Prostate gland (tissue), 2 donors: Measurements from ENCODE around the gene CAPS2. TPM values are rescaled to one million over a fixed set of nuclear protein-coding genes. Genes with fewer than 3 reads are reported as not detected.
"Not testable (repeated sequence)": the region's sequence is repeated elsewhere in the genome, so short reads cannot be mapped to it uniquely, and the experiment has no call there.

Experiments used
- DNase-seq: peaks from one replicate; pipeline ENCODE4 v3.0.0-alpha.2; 2019; ENCODE audit warnings: low spot score
- H3K27ac ChIP-seq, 2 donors: fragments of 200-600 bp; sonication (generic); 2 replicates each; pipeline ENCODE4 v1.5.1; 2017 to 2019
- H3K27me3 ChIP-seq: fragments of 200-600 bp; sonication (generic); replicated peaks from 2 replicates; pipeline ENCODE4 v1.5.1; 2019; ENCODE audit not compliant: insufficient read depth
- H3K36me3 ChIP-seq, 2 donors: fragments of 200-600 bp; sonication (generic); 1 replicate in 1 of 2; 2 replicates in 1 of 2; pipeline versions ENCODE4 v1.5.1 to v1.8.1; 2017 to 2019
- H3K4me1 ChIP-seq: fragments of 200-600 bp; sonication (generic); replicated peaks from 2 replicates; pipeline ENCODE4 v1.5.1; 2019
- H3K4me3 ChIP-seq, 2 donors: fragments of 200-600 bp; sonication (generic); 2 replicates each; pipeline ENCODE4 v1.5.1; 2017 to 2019
- H3K9me3 ChIP-seq: fragments of 200-600 bp; sonication (generic); 2 replicates; pipeline ENCODE4 v1.5.1; 2017
- POLR2A ChIP-seq: fragments of 450-650 bp; IDR thresholded peaks from one replicate; pipeline ENCODE4 v1.6.1; 2016; ENCODE audit warnings: antibody characterized with exemption, mild to moderate bottlenecking
- POLR2AphosphoS5 ChIP-seq: sonication (generic); formaldehyde crosslinking; IDR thresholded peaks from one replicate; pipeline ENCODE4 v1.6.1; 2017; ENCODE audit warnings: antibody characterized with exemption
- WGBS: methylation state at CpG from one replicate; pipeline ENCODE4 v1.1.5; 2018; 5-methylcytosine and 5-hydroxymethylcytosine counted together
- intact Hi-C: fragments of 100-400 bp; cut with DNase I; formaldehyde crosslinking; loops from one replicate; pipeline ENCODE4 v1.14.2; 2022
- total RNA-seq, 2 donors: library from RNA; depleted of rRNA; stranded (reverse); fragments of >200 nt; gene quantifications; one replicate each; pipeline ENCODE4 v1.1.0, GENCODE V29; 2016
- TF ChIP-seq, protein P1 (sequence below), 4 experiments: fragments of 200-600 bp in 2 of 4; fragments of 450-650 bp in 2 of 4; sonication (generic) in 2 of 4; IDR thresholded peaks; 1 replicate in 3 of 4; 2 replicates in 1 of 4; pipeline ENCODE4 v1.5.1; 2016 to 2019; ENCODE audit warnings: antibody characterized with exemption in 4 of 4, mild to moderate bottlenecking in 2 of 4, moderate library complexity in 2 of 4

CAPS2 gene
- total RNA-seq, 2 donors from 2014 or later: 7.9 to 29.8 TPM

DNA sequence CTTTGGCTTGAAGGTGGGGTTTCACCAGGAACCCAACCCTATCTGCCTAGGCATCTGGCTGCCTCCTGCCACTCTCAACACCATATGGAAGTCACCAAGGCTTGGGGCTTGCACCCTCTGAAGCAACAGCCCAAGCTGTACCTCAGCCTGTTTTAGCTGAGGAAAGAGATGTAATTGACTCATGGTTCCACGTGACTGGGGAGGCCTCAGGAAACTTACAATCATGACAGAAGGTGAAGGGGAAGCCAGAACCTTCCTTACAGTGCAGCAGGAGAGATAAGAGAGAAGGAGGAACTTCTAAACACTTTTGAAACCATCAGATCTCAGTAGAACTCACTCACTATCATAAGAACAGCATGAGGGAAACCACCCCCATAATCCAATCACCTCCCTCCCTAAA lies 31.3 kb upstream of the CAPS2 start:
- intact Hi-C loops: no loop called here
- H3K27ac ChIP-seq: no peak overlapping the region
- no peak overlapping the region for H3K4me3 ChIP-seq
- no peaks in the 10 kb centered on the region for H3K4me1 ChIP-seq
- H3K36me3 ChIP-seq: no peaks in the 10 kb centered on the region
- H3K9me3 ChIP-seq: no peaks in the 10 kb centered on the region
- DNase-seq: no peak
- H3K27me3 ChIP-seq: no peaks in the 10 kb centered on the region
- TF ChIP-seq, protein P1, sequence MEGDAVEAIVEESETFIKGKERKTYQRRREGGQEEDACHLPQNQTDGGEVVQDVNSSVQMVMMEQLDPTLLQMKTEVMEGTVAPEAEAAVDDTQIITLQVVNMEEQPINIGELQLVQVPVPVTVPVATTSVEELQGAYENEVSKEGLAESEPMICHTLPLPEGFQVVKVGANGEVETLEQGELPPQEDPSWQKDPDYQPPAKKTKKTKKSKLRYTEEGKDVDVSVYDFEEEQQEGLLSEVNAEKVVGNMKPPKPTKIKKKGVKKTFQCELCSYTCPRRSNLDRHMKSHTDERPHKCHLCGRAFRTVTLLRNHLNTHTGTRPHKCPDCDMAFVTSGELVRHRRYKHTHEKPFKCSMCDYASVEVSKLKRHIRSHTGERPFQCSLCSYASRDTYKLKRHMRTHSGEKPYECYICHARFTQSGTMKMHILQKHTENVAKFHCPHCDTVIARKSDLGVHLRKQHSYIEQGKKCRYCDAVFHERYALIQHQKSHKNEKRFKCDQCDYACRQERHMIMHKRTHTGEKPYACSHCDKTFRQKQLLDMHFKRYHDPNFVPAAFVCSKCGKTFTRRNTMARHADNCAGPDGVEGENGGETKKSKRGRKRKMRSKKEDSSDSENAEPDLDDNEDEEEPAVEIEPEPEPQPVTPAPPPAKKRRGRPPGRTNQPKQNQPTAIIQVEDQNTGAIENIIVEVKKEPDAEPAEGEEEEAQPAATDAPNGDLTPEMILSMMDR (IDR thresholded peaks at IDR 0.05): no peak
- TF ChIP-seq POLR2AphosphoS5: no peak
- WGBS: 63% methylated on average over 1 of the region's 1 CpG

DNA sequence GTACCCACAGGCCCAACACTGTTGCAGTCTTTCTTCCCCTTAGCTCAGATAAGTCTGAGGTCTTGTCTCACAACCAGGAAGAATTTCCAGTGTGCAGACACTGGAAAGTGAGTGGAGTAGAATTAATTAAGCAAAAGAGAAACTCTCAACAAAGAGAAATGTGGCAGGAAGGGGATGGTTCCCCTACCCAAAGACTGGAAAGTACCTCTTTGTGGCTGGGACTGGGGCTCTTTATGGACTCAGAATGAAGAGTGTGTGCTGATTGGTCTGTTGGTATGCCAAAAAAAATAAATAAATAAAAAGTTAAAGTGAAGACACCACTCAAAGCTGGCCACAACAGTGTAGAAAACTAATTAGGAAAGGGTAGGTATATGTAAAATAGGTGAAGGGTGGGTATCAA lies 30.8 kb upstream of the CAPS2 start:
- TF ChIP-seq, protein P1 (IDR thresholded peaks at IDR 0.05): no peak
- TF ChIP-seq POLR2AphosphoS5 (no peak), POLR2A (no peak)
- H3K9me3 ChIP-seq: no peaks in the 10 kb centered on the region
- intact Hi-C loops: no loop called here
- H3K36me3 ChIP-seq: no peaks in the 10 kb centered on the region
- DNase-seq: no peak
- H3K4me1 ChIP-seq: no peaks in the 10 kb centered on the region
- H3K27ac ChIP-seq: no peak overlapping the region
- no peaks in the 10 kb centered on the region for H3K27me3 ChIP-seq
- H3K4me3 ChIP-seq: no peak overlapping the region

DNA sequence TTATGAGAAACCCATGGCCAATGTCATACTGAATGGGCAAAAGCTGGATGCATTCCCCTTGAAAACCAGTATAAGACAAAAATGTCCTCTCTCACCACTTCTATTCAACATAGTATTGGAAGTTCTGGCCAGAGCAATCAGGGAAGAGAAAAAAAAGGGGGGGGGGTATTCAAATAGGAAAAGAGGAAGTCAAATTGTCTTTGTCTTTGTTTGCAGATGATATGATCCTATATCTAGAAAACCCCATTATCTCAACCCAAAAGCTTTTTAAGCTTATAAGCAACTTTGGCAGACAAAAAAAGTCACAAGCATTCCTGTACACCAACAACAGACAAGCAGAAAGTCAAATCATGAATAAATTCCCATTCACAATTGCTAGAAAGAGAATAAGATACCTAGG lies 23.9 kb upstream of the CAPS2 start:
- Histone ChIP-seq H3K27ac (no peak overlapping the region), H3K4me3 (no peak overlapping the region), H3K9me3 (no peaks in the 10 kb centered on the region), H3K27me3 (no peaks in the 10 kb centered on the region), H3K4me1 (no peaks in the 10 kb centered on the region), H3K36me3 (no peaks in the 10 kb centered on the region)
- TF ChIP-seq POLR2A (no peak), POLR2AphosphoS5 (no peak)
- TF ChIP-seq, protein P1 (IDR thresholded peaks at IDR 0.05): no peak
- intact Hi-C loops: no loop called here
- no peak for DNase-seq

DNA sequence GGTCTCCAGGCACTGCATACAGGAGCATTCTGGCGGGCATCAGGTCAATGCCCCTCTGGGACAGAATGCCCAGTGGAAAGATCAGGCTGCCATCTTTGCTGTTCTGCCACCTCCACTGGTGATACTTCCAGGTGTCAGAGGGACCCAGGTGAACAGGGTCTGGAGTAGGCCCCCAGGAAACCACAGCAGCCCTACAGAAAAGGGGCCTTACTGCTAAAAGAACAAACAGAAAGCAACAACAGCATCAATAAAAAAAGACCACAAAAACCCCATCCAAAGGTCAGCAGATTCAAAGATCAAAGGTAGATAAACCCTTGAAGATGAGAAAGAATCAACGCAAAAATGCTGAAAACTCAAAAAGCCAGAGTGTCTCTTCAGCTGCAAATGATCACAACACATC lies 20.3 kb upstream of the CAPS2 start:
- no peak for DNase-seq
- intact Hi-C loops: no loop called here
- Histone ChIP-seq H3K4me3 (no peak overlapping the region), H3K27me3 (no peaks in the 10 kb centered on the region), H3K4me1 (no peaks in the 10 kb centered on the region), H3K9me3 (no peaks in the 10 kb centered on the region), H3K36me3 (no peaks in the 10 kb centered on the region), H3K27ac (no peak overlapping the region)
- WGBS: 68% methylated on average over 2 of the region's 2 CpGs
- no peak for TF ChIP-seq POLR2AphosphoS5
- TF ChIP-seq, protein P1 (IDR thresholded peaks at IDR 0.05): no peak
- no peak for TF ChIP-seq POLR2A

DNA sequence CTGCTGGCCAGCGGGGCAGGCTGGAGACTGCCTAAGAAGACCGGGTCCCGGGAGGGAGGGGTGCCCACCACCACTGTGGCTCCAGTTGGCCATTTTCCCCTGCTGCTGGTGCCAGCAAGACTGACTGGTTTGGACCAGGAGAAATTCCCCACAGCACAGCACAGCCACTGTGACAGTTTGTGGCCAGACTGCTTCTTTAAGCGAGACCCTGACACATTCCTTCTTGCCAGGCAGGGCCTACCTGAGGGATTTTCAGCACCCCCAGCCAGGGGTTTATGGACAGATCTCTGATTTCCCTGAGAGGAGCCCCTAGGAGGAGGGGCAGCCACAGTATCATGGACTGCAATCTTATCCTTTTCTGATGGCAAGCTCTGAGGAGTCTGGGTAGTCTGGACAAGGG lies 19.8 kb upstream of the CAPS2 start:
- Histone ChIP-seq H3K9me3 (no peaks in the 10 kb centered on the region), H3K36me3 (no peaks in the 10 kb centered on the region), H3K27me3 (no peaks in the 10 kb centered on the region), H3K4me3 (no peak overlapping the region), H3K4me1 (no peaks in the 10 kb centered on the region), H3K27ac (no peak overlapping the region)
- intact Hi-C loops: no loop called here
- 89% methylated on average over 4 of the region's 4 CpGs for WGBS
- no peak for DNase-seq
- TF ChIP-seq POLR2A: no peak
- TF ChIP-seq, protein P1 (IDR thresholded peaks at IDR 0.05): no peak
- TF ChIP-seq POLR2AphosphoS5: no peak

DNA sequence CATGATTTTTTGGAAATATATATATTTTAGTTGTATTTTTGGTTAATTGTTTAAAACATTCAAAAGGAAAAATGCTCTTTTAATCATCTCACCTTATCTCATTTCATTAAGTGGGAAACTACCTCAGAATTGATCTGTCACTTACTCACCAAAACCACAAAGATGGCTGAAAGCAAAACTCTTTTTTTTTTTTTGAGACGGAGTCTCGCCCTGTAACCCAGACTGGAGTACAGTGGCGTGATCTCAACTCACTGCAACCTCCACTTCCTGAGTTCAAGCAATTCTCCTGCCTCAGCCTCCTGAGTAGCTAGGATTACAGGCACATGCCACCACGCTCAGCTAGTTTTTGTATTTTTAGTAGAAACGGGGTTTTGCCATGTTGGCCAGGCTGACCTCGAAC lies 16.1 kb upstream of the CAPS2 start:
- H3K4me3 ChIP-seq, DNase-seq, H3K4me1 ChIP-seq, H3K9me3 ChIP-seq, H3K27ac ChIP-seq, H3K36me3 ChIP-seq, H3K27me3 ChIP-seq, intact Hi-C loops: not testable (repeated sequence)
- 98% methylated on average over 6 of the region's 6 CpGs for WGBS
